NB4 (cell line): ENCODE results near the gene RTN4.

Experiments
- CTCF ChIP-seq: IDR thresholded peaks from one replicate; pipeline ENCODE4 v1.5.1; 2012; ENCODE audit warnings: low read depth, low read length
- MYC ChIP-seq: IDR thresholded peaks from 2 replicates; pipeline ENCODE4 v1.6.1; 2011; ENCODE audit warnings: low read depth, low read length
- POLR2A ChIP-seq: IDR thresholded peaks from 2 replicates; pipeline ENCODE4 v1.6.1; 2011; ENCODE audit warnings: mild to moderate bottlenecking; ENCODE audit not compliant: insufficient read length; ENCODE audit errors: extremely low read depth

GRCh38 chr2:54988612-54989011, 61.6 kb downstream of the RTN4 start:
- TF ChIP-seq POLR2A: no peak
- TF ChIP-seq CTCF: no peak
- TF ChIP-seq MYC: no peak
